CD4-positive, alpha-beta T cell treated with Interleukin-4 for 1 hour (primary cell): ENCODE data around the gene CROCC2.

ENCODE experiments used
- DNase-seq, 2 donors: peaks; one replicate each; pipeline ENCODE4 v3.0.0-alpha.2; 2020 to 2022

CROCC2 gene

GRCh38 chr2:240906141-240906910, at the start of gene CROCC2:
Gene CROCC2, plus strand, starts transcription at chr2:240906336. Its CDS starts 178 bp downstream, at chr2:240906514.
- no peak for DNase-seq

- no peak for DNase-seq
Observed at GRCh38 chr2:240857039-240858008, 48.8 kb upstream of the CROCC2 start.

DNA sequence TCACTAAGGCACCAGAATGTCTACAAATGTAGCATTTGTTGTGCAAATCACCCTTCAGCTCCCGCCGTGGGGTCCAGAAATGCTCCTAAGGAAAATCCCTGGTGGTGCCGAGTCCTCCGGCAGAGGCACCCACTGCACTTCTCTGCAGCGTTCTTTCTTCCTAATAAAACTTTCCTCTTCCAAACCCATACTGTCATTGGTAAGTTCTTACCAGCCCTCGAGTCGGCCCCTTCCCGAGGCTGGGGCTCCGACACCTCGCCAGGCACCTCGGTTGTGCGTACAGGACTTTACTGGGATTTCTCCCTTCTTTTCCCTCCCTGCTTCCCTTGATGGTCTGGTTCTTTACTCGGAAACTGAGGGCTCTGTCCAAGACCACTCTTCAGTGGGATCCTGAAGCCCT, 47.8 kb upstream of the CROCC2 start:
- DNase-seq: no peak

DNA sequence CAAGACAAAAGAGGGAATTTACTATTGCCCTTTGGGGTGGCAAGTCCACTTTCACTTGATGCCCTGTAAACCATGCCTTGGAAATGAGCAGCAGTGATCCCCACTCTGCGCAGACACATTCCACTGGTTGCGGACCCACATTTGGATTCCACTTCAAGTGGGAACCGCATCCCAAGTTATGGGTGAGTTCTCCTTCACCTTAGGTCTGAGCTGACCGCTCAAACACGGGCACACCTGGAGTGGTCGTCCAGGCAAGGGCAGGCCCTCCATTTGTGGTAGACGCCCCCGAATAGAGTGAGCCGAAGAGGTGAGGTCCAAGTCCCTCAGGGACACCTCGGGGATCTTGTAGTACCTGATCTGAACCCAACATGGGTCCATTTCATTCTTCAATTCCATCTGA, 47.3 kb upstream of the CROCC2 start:
- DNase-seq: no peak

DNA sequence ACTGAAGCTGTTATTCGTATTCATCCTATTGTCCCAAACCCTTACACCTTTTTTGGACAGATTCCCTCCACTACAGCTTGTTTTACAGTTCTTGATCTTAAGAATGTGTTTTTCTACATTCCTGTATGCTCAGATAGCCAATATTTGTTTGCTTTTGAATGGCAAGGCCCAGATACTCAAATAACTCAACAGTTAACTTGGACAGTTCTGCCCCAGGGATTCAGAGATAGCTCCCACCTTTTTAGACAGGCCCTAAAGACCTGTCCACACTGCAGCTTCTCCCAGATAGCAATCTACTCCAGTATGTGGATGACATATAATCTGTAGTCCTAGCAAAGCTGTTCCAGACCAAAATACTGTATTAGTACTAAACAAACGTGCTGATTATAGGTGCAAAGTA, 44.6 kb upstream of the CROCC2 start:
- DNase-seq: no peak

DNA sequence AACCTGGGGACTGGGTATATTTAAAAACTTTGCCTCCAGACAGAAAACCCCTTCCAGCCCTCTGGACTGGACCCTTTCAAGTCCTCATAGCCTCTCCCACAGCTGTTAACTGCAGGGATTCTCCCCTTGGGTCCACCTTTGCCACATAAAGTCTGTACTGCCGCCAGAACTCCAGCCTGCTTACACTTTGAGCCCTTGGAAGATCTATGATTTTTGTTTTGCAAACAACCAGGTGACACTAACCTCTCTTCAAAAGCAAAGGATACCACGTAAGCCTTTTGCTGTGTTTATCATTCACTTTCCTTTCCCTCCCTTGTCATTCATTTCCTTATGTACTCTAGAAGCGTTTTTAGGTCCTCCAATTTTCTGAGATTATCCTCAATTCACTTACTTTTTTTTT, 41.7 kb upstream of the CROCC2 start:
- DNase-seq: no peak

- no peak for DNase-seq
Observed at GRCh38 chr2:240865391-240865790, 40.7 kb upstream of the CROCC2 start.

GRCh38 chr2:240868286-240869108, 37.6 kb upstream of the CROCC2 start, which contains the start of gene AGXT:
Gene AGXT, plus strand, starts transcription at chr2:240868824. Its CDS starts 42 bp downstream, at chr2:240868866.
- no peak for DNase-seq

DNA sequence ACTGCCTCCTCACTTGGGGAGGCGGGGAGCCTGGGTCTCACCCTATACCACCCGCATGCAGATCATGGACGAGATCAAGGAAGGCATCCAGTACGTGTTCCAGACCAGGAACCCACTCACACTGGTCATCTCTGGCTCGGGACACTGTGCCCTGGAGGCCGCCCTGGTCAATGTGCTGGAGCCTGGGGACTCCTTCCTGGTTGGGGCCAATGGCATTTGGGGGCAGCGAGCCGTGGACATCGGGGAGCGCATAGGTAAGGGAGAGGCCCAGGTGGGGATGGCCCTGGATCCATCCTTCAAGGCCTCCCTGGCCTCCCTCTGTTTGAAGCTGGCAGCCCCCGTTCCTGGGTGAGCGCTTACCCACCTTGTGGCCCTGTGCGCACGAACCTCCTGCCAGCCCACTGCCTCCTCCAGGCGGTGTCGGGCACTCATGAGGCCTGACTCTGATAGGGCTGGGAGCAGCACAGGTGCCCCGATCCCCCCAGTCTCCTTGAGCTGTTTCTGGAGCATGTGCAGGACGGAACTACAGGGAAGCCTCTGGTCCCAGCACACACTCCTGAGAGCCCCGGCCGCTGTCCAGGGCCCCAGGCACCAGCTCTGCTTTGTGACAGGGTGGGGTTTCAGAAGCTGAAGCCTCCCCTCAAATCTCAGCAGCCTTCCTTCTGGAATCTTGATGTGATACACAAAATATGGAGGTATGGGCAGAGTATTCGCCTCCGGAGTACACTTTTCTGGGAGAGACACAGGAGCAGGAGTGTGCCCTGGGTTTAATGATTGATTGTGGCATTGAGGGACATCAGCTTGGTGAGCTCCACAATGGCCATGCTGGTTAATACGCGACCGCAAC, 36.8 kb upstream of the CROCC2 start:
- no peak for DNase-seq

DNA sequence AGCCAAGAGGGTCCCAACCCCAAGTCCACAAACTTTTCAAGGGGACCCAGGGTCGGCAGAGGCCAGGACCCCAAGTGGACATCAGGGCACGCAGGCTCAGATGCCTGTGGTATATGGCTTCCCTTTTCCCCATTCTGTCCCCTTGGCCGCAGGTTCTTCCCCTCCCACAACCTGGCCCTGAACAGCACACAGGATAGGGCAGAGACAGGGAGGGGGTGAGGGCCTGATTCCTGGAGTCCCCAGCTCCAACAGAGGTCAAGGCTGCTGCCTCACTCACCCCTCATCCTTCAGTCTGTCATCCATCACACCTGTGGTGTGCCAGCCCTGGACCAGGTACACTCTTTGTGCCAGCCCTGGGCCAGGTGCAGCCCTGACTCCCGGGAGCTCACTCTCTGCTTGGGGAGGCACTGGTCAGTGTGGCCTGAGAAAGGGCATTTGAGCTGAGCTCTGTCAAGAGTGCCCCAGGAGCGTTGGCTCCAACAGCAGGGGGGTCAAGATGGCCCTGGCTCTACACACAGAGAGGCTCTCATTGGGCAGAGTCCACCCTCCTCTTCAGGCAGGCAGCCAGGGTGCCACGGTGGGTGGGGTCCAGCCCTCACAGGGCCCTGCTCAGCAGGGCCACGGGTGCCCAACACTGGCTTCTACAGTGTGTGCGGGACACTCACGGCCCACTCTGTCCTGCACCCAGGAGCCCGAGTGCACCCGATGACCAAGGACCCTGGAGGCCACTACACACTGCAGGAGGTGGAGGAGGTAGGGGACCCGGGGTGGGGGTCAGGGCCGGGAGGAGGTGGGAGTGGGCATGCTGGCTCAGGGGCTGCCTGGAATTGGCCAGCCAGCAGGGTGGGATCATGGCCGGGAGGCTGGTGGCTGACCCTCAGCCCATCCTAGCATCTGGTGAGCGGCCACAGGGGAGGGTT, 35.9 kb upstream of the CROCC2 start:
- no peak for DNase-seq

- no peak for DNase-seq
Observed at GRCh38 chr2:240871071-240871958, 34.8 kb upstream of the CROCC2 start.

GRCh38 chr2:240872317-240873097, 33.6 kb upstream of the CROCC2 start:
- no peak for DNase-seq

- DNase-seq: no peak
Observed at GRCh38 chr2:240873098-240873788, 32.9 kb upstream of the CROCC2 start.

- DNase-seq: no peak
Observed at GRCh38 chr2:240873805-240874714, 32.1 kb upstream of the CROCC2 start.

DNA sequence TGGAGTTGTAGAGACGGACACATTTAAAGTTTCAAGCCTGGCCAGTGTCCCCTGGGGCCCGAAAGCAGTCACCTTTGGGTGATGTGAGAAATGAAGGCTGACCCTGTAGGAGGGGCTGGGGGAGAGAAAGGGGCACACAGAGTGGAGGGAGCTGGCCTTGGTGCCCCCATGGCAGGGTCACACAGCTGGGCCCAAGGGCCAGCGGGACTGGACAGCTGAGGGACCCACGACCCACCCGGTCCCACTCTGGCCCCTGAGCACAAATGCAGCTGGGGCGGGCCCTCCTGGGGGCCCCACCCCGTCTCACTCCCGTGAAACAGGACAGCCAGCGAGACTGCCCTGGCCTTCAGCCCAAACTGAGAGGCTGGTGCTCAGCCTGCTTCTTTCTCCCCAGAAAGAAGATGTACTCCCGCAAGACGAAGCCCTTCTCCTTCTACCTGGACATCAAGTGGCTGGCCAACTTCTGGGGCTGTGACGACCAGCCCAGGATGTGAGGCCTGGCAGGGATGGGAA, 31.4 kb upstream of the CROCC2 start:
- no peak for DNase-seq

- no peak for DNase-seq
Observed at GRCh38 chr2:240875228-240876034, 30.7 kb upstream of the CROCC2 start.
